SK-N-SH treated with all-trans-retinoic acid at 6 μM for 48 hours (cell line): ENCODE measurements around the gene TRIM15.

ENCODE experiments used
- TCF4 ChIP-seq: fragments of 250-450 bp; sonication (Bioruptor Pico); IDR thresholded peaks from 2 replicates; pipeline ENCODE4 v1.8.0; 2021; ENCODE audit warnings: mild to moderate bottlenecking, moderate library complexity, borderline replicate concordance
- ZNF8 ChIP-seq: fragments of 450-650 bp; formaldehyde crosslinking; IDR thresholded peaks from 2 replicates; pipeline ENCODE4 v1.5.0; 2020; ENCODE audit warnings: mild to moderate bottlenecking, moderate library complexity
- TF ChIP-seq, protein P1 (sequence below): fragments of 250-450 bp; sonication (Bioruptor Pico); IDR thresholded peaks from 2 replicates; pipeline ENCODE4 v1.5.0; 2020; ENCODE audit warnings: mild to moderate bottlenecking, moderate library complexity
- TF ChIP-seq, protein P2 (sequence below): fragments of 250-450 bp; sonication (Bioruptor Pico); IDR thresholded peaks from 2 replicates; pipeline ENCODE4 v1.8.0; 2020; ENCODE audit warnings: mild to moderate bottlenecking, moderate library complexity, borderline replicate concordance

DNA sequence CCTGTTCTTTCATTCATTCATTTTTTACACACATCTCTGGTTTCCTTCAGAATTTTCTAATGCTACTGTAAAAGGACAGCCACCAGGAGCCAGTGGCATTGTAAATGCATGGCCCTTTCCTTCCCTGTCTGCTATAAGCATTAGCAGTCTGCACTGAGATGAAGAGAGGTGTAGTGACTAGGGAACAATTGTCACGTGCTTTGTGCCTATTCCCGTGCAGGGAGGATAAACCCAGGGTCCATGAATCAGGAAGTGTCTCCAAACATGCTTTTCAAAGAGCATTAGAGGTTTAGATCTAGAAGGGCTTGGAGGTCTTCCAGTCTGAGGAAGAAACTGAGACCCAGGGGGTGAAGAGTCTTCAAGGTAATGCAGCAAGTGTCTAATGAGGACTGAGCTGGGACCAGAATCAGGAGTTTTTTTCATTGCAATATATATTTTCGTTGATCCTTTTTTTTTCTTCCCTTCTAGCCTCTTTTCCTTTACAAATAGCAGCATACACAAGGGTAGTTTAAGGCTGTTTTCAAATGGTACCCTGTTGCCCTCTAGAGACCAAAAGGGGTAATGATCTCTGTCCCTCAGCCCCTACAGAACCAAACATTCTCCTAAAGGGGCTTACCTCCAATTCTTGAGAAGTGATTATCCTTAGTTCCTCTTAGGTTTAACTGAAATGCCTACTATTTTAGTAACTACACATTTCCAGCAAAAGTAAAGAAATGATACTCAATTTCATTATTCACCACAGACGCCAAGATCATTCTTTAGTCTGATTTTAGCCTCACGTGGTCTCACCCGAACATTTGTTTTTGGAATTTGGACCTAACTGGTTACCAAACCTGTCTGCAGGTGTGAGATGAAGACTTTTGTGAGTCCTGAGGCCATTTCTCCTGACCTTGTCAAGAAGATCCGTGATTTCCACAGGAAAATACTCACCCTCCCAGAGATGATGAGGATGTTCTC, 6.6 kb downstream of the TRIM15 start:
- TF ChIP-seq TCF4 (CRISPR knock-in tag) (no peak), ZNF8 (CRISPR knock-in tag) (no peak)
- TF ChIP-seq, protein P1, sequence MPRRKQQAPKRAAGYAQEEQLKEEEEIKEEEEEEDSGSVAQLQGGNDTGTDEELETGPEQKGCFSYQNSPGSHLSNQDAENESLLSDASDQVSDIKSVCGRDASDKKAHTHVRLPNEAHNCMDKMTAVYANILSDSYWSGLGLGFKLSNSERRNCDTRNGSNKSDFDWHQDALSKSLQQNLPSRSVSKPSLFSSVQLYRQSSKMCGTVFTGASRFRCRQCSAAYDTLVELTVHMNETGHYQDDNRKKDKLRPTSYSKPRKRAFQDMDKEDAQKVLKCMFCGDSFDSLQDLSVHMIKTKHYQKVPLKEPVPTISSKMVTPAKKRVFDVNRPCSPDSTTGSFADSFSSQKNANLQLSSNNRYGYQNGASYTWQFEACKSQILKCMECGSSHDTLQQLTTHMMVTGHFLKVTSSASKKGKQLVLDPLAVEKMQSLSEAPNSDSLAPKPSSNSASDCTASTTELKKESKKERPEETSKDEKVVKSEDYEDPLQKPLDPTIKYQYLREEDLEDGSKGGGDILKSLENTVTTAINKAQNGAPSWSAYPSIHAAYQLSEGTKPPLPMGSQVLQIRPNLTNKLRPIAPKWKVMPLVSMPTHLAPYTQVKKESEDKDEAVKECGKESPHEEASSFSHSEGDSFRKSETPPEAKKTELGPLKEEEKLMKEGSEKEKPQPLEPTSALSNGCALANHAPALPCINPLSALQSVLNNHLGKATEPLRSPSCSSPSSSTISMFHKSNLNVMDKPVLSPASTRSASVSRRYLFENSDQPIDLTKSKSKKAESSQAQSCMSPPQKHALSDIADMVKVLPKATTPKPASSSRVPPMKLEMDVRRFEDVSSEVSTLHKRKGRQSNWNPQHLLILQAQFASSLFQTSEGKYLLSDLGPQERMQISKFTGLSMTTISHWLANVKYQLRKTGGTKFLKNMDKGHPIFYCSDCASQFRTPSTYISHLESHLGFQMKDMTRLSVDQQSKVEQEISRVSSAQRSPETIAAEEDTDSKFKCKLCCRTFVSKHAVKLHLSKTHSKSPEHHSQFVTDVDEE (CRISPR knock-in tag), result no peak
- TF ChIP-seq, protein P2, sequence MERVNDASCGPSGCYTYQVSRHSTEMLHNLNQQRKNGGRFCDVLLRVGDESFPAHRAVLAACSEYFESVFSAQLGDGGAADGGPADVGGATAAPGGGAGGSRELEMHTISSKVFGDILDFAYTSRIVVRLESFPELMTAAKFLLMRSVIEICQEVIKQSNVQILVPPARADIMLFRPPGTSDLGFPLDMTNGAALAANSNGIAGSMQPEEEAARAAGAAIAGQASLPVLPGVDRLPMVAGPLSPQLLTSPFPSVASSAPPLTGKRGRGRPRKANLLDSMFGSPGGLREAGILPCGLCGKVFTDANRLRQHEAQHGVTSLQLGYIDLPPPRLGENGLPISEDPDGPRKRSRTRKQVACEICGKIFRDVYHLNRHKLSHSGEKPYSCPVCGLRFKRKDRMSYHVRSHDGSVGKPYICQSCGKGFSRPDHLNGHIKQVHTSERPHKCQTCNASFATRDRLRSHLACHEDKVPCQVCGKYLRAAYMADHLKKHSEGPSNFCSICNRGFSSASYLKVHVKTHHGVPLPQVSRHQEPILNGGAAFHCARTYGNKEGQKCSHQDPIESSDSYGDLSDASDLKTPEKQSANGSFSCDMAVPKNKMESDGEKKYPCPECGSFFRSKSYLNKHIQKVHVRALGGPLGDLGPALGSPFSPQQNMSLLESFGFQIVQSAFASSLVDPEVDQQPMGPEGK (CRISPR knock-in tag), result no peak
